ENCODE results near the gene KIF3A. TPM values are rescaled to one million over a fixed set of nuclear protein-coding genes. Genes with fewer than 3 reads are reported as not detected.
A peak's percentile ranks its signal among the peaks of the same experiment; 100 is the strongest.

KIF3A gene
- 10 to 100 TPM in 1 of 5 donors, 1 to 10 TPM in 3, under 1 TPM in 1; 0.58 to 19.3 (median 8.5) TPM for total RNA-seq
- 1 to 10 TPM; 1.5 to 3.8 (median 2.1) TPM for polyA plus RNA-seq
- long read RNA-seq, donor 1, result 0 reads
- long read RNA-seq, donor 2, result 0 reads
- long read RNA-seq, donor 3, result 0 reads
- long read RNA-seq, donor 4, result 0 reads
- long read RNA-seq, donor 5, result 0 reads
- long read RNA-seq, donor 6, result 0 reads
- long read RNA-seq, donor 7, result 0 reads
- long read RNA-seq, donor 8, full-length matches to known transcripts, result 1 of 1 reads
- long read RNA-seq, donor 8, partial matches to known transcripts, result 0 of 1 reads
- long read RNA-seq, donor 8, other reads (novel, unspliced or antisense), result 0 of 1 reads
- long read RNA-seq, donor 9, result 0 reads
- long read RNA-seq, donor 10, result 0 reads

GRCh38 chr5:132736853-132737833 lies at the start of gene KIF3A:
Gene KIF3A (minus strand): TSS chr5:132737546. CDS start chr5:132737419, 127 bp downstream.
- peak; percentile 54 to 85 (median 77) for TF ChIP-seq POLR2AphosphoS5 (IDR thresholded peaks at IDR 0.05)
- TF ChIP-seq POLR2A (IDR thresholded peaks at IDR 0.05), result no peak
- no peak for TF ChIP-seq EP300 (IDR thresholded peaks at IDR 0.05)
- TF ChIP-seq, protein P1, sequence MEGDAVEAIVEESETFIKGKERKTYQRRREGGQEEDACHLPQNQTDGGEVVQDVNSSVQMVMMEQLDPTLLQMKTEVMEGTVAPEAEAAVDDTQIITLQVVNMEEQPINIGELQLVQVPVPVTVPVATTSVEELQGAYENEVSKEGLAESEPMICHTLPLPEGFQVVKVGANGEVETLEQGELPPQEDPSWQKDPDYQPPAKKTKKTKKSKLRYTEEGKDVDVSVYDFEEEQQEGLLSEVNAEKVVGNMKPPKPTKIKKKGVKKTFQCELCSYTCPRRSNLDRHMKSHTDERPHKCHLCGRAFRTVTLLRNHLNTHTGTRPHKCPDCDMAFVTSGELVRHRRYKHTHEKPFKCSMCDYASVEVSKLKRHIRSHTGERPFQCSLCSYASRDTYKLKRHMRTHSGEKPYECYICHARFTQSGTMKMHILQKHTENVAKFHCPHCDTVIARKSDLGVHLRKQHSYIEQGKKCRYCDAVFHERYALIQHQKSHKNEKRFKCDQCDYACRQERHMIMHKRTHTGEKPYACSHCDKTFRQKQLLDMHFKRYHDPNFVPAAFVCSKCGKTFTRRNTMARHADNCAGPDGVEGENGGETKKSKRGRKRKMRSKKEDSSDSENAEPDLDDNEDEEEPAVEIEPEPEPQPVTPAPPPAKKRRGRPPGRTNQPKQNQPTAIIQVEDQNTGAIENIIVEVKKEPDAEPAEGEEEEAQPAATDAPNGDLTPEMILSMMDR (IDR thresholded peaks at IDR 0.05), result peak in 2 of 7 experiments; percentile 11 to 17
- DNase-seq, result peak; percentile 98
- no peaks in the 10 kb centered on the region for H3K9me3 ChIP-seq
- peaks cover 0 to 6% (median 0%) of the 10 kb centered on the region in 3 donors for H3K27me3 ChIP-seq
- peaks cover 8 to 20% (median 15%) of the 10 kb centered on the region in 4 donors for H3K4me1 ChIP-seq
- peak within 1 kb of the TSS; percentile 69 to 87 (median 83) for H3K27ac ChIP-seq
- peak within 1 kb of the TSS; percentile 79 to 98 (median 92) for H3K4me3 ChIP-seq
- intact Hi-C loops (cut with DNase I; ENCODE audit: low total_unique reads), result no loop called here
- whole genome bisulfite sequencing, 5 donors, result 1 to 2% (median 1%) methylated on average over 17 to 81 of the region's 81 CpGs
- H3K36me3 ChIP-seq, result peaks cover 0 to 4% (median 2%) of the 10 kb centered on the region in 4 donors

- no peaks in the 10 kb centered on the region for H3K27me3 ChIP-seq
- DNase-seq, result no peak
- 95 to 100% (median 97%) methylated on average over 1 of the region's 1 CpG for WGBS, 5 donors
- H3K4me1 ChIP-seq, result peaks cover 0 to 13% (median 0%) of the 10 kb centered on the region in 4 donors
- H3K36me3 ChIP-seq, result no peaks in the 10 kb centered on the region
- no peaks in the 10 kb centered on the region for H3K9me3 ChIP-seq
- intact Hi-C loops (cut with DNase I; ENCODE audit: low total_unique reads), result no loop called here
- no peak overlapping the region for H3K4me3 ChIP-seq
- no peak overlapping the region for H3K27ac ChIP-seq
- TF ChIP-seq POLR2A (IDR thresholded peaks at IDR 0.05), result no peak
- TF ChIP-seq, protein P1 (IDR thresholded peaks at IDR 0.05), result no peak
- TF ChIP-seq POLR2AphosphoS5 (IDR thresholded peaks at IDR 0.05), result no peak
- TF ChIP-seq EP300 (IDR thresholded peaks at IDR 0.05), result no peak
Observed at GRCh38 chr5:132787076-132787475, 49.7 kb upstream of the KIF3A start.

- WGBS, 5 donors, result 89 to 97% (median 96%) methylated on average over 4 of the region's 4 CpGs
Observed at GRCh38 chr5:132785864-132786263, 48.5 kb upstream of the KIF3A start.

More at GRCh38 chr5:132785864-132786263, 48.5 kb upstream of the KIF3A start:
- no peak overlapping the region for H3K4me3 ChIP-seq
- no peak for DNase-seq
- H3K9me3 ChIP-seq, result no peaks in the 10 kb centered on the region
- H3K36me3 ChIP-seq, result no peaks in the 10 kb centered on the region
- TF ChIP-seq, protein P1 (IDR thresholded peaks at IDR 0.05), result no peak
- no peak for TF ChIP-seq EP300 (IDR thresholded peaks at IDR 0.05)
- H3K27me3 ChIP-seq, result no peaks in the 10 kb centered on the region
- intact Hi-C loops (cut with DNase I; ENCODE audit: low total_unique reads), result no loop called here
- no peak overlapping the region for H3K27ac ChIP-seq
- H3K4me1 ChIP-seq, result peaks cover 0 to 13% (median 0%) of the 10 kb centered on the region in 4 donors

Measured in stomach (tissue), 19 donors.